H1 (cell line): Measurements from ENCODE around the gene ATXN7. TPM values are rescaled to one million over a fixed set of nuclear protein-coding genes. Genes with fewer than 3 reads are reported as not detected.

ENCODE experiments used
- CTCF ChIA-PET: fragments of 300-600 bp; sonication (Branson Sonifier 250); formaldehyde crosslinking; loops from one replicate; lab custom pipeline; 2021; ENCODE audit not compliant: partially characterized antibody; lab: Charles Lee
- POLR2A ChIA-PET: fragments of 300-600 bp; sonication (Branson Sonifier 250); formaldehyde crosslinking; loops from one replicate; lab custom pipeline; 2021; ENCODE audit warnings: inconsistent platforms; ENCODE audit not compliant: partially characterized antibody; lab: Charles Lee
- DNase-seq, 2 experiments: peaks; one replicate each; pipeline versions ENCODE4 v3.0.0 to v3.0.0-alpha.2; 2010 to 2022; ENCODE audit warnings: low spot score in 2 of 2, low read depth in 1 of 2, mixed read lengths in 1 of 2
- FAIRE-seq: peaks from 2 replicates; lab custom pipeline; 2011; peaks lifted over from hg19 to GRCh38; lab: Jason Lieb, UNC
- H2AFZ ChIP-seq: 2 replicates; pipeline ENCODE4 v1.8.1; 2012; ENCODE audit warnings: low read length, inconsistent platforms
- H2AK5ac ChIP-seq: 2 replicates; pipeline ENCODE4 v1.6.1; 2013; ENCODE audit warnings: low read depth, low read length
- H2BK120ac ChIP-seq: replicated peaks from 2 replicates; pipeline ENCODE3; 2013; ENCODE audit warnings: low read depth, low read length, inconsistent platforms
- H2BK12ac ChIP-seq: 2 replicates; pipeline ENCODE4 v1.6.1; 2013; ENCODE audit warnings: low read depth, low read length
- H2BK15ac ChIP-seq: 2 replicates; pipeline ENCODE4 v1.6.1; 2013; ENCODE audit warnings: low read length
- H2BK20ac ChIP-seq: 2 replicates; pipeline ENCODE4 v1.6.1; 2013; ENCODE audit warnings: low read length
- H2BK5ac ChIP-seq: 2 replicates; pipeline ENCODE4 v1.6.1; 2013; ENCODE audit warnings: low read depth, low read length
- H3K14ac ChIP-seq: 2 replicates; pipeline ENCODE4 v1.6.1; 2013; ENCODE audit warnings: inconsistent platforms; ENCODE audit not compliant: insufficient read length
- H3K18ac ChIP-seq: 2 replicates; pipeline ENCODE4 v1.6.1; 2013; ENCODE audit warnings: low read length; ENCODE audit errors: extremely low read depth
- H3K23ac ChIP-seq: 2 replicates; pipeline ENCODE4 v1.6.1; 2013; ENCODE audit warnings: inconsistent platforms; ENCODE audit not compliant: insufficient read length
- H3K23me2 ChIP-seq: 2 replicates; pipeline ENCODE4 v1.6.1; 2013; ENCODE audit warnings: low read depth, low read length
- H3K27ac ChIP-seq: 2 replicates; pipeline ENCODE4 v1.6.1; 2011; ENCODE audit warnings: low read depth, low read length, inconsistent platforms
- H3K27me3 ChIP-seq, 4 experiments: replicated peaks in 1 of 4; 1 replicate in 1 of 4; 2 replicates in 3 of 4; pipeline versions ENCODE4 v1.6.1 to v1.8.1; 2011 to 2013; ENCODE audit warnings: low read length in 3 of 4, mild to moderate bottlenecking in 3 of 4, inconsistent platforms in 2 of 4, mixed read lengths in 2 of 4, moderate library complexity in 1 of 4; ENCODE audit not compliant: control insufficient read depth in 3 of 4, insufficient read depth in 3 of 4; ENCODE audit errors: extremely low read depth in 1 of 4
- H3K36me3 ChIP-seq, 4 experiments: 2 replicates each; pipeline versions ENCODE4 v1.6.1 to v1.8.1; 2011 to 2013; ENCODE audit warnings: mild to moderate bottlenecking in 4 of 4, low read length in 3 of 4, moderate library complexity in 2 of 4, control low read depth in 1 of 4, inconsistent platforms in 1 of 4; ENCODE audit not compliant: insufficient read depth in 4 of 4, control insufficient read depth in 2 of 4
- H3K4ac ChIP-seq: replicated peaks from 2 replicates; pipeline ENCODE3; 2013; ENCODE audit warnings: low read length, low read depth, mixed read lengths, inconsistent platforms; ENCODE audit not compliant: insufficient read length
- H3K4me1 ChIP-seq, 4 experiments: replicated peaks in 1 of 4; 1 replicate in 1 of 4; 2 replicates in 3 of 4; pipeline versions ENCODE4 v1.6.1 to v1.8.1; 2011 to 2013; ENCODE audit warnings: low read length in 3 of 4, inconsistent platforms in 2 of 4, mixed read lengths in 1 of 4; ENCODE audit not compliant: insufficient read depth in 4 of 4, control insufficient read depth in 3 of 4
- H3K4me2 ChIP-seq, 2 experiments: 2 replicates each; pipeline versions ENCODE4 v1.6.1 to v1.8.1; 2011 to 2013; ENCODE audit warnings: low read depth in 2 of 2, low read length in 2 of 2, control low read depth in 1 of 2, inconsistent platforms in 1 of 2, mild to moderate bottlenecking in 1 of 2; ENCODE audit not compliant: insufficient read depth in 1 of 2
- H3K4me3 ChIP-seq, 4 experiments: fragments of 200-600, 300-600 bp in 1 of 4; sonication (generic), shearing (Covaris generic), sonication (Bioruptor Twin) in 1 of 4; 2 replicates each; pipeline versions ENCODE4 v1.5.1 to v1.8.1; 2011 to 2016; ENCODE audit warnings: low read length in 4 of 4, low read depth in 3 of 4, control low read depth in 2 of 4, inconsistent platforms in 2 of 4, mild to moderate bottlenecking in 2 of 4, mixed read lengths in 1 of 4, moderate library complexity in 1 of 4; ENCODE audit not compliant: insufficient read depth in 2 of 4; ENCODE audit errors: extremely low read depth in 1 of 4
- H3K56ac ChIP-seq: replicated peaks from 2 replicates; pipeline ENCODE3; 2013; ENCODE audit warnings: low read depth, mild to moderate bottlenecking, mixed read lengths, low read length, inconsistent platforms; ENCODE audit not compliant: insufficient read length
- H3K79me1 ChIP-seq: 2 replicates; pipeline ENCODE4 v1.6.1; 2013; ENCODE audit warnings: low read depth, low read length, control low read depth
- H3K79me2 ChIP-seq, 2 experiments: 2 replicates each; pipeline versions ENCODE4 v1.6.1 to v1.8.1; 2012 to 2013; ENCODE audit warnings: low read length in 2 of 2, mild to moderate bottlenecking in 2 of 2, inconsistent platforms in 1 of 2; ENCODE audit not compliant: insufficient read depth in 2 of 2, control insufficient read depth in 1 of 2
- H3K9ac ChIP-seq, 4 experiments: replicated peaks in 1 of 4; 1 replicate in 1 of 4; 2 replicates in 3 of 4; pipeline versions ENCODE4 v1.6.1 to v1.8.1; 2011 to 2013; ENCODE audit warnings: low read depth in 3 of 4, low read length in 3 of 4, control low read depth in 2 of 4, mild to moderate bottlenecking in 2 of 4, moderate library complexity in 2 of 4, inconsistent platforms in 1 of 4; ENCODE audit errors: extremely low read depth in 1 of 4
- H3K9me3 ChIP-seq, 2 experiments: 2 replicates each; pipeline versions ENCODE4 v1.6.1 to v1.8.1; 2012 to 2013; ENCODE audit warnings: mild to moderate bottlenecking in 2 of 2, moderate library complexity in 2 of 2, control low read depth in 1 of 2, inconsistent platforms in 1 of 2, low read depth in 1 of 2, low read length in 1 of 2, mixed read lengths in 1 of 2; ENCODE audit not compliant: insufficient read depth in 2 of 2
- H4K20me1 ChIP-seq, 2 experiments: replicated peaks in 1 of 2; 2 replicates each; pipeline versions ENCODE3 to v1.8.1; 2011 to 2013; ENCODE audit warnings: inconsistent platforms in 2 of 2, low read length in 2 of 2, mild to moderate bottlenecking in 1 of 2; ENCODE audit not compliant: insufficient read depth in 2 of 2, control insufficient read depth in 1 of 2
- H4K5ac ChIP-seq: 2 replicates; pipeline ENCODE4 v1.6.1; 2013; ENCODE audit warnings: low read length, low read depth, mixed read lengths, inconsistent platforms; ENCODE audit not compliant: insufficient read length
- H4K8ac ChIP-seq: 2 replicates; pipeline ENCODE4 v1.8.0; 2013; ENCODE audit warnings: mild to moderate bottlenecking, moderate library complexity, low read length, inconsistent platforms; ENCODE audit not compliant: insufficient read depth; ENCODE audit errors: extremely low read depth
- H4K91ac ChIP-seq: replicated peaks from 2 replicates; pipeline ENCODE3; 2013; ENCODE audit warnings: low read length, mixed read lengths, inconsistent platforms; ENCODE audit not compliant: insufficient read length
- SIX5 ChIP-seq: IDR thresholded peaks from 2 replicates; pipeline ENCODE4 v1.6.1; 2011; ENCODE audit warnings: mild to moderate bottlenecking, low read depth, low read length
- TEAD4 ChIP-seq: IDR thresholded peaks from 2 replicates; pipeline ENCODE4 v1.6.1; 2012; ENCODE audit warnings: low read depth, low read length, inconsistent platforms, mixed read lengths
- WGBS, 2 experiments: shearing (Covaris generic) in 1 of 2; methylation state at CpG; one replicate each; pipeline versions ENCODE4 v1.1.6 to v1.1.7; 2013 to 2015; ENCODE audit warnings: low lambda C conversion rate in 2 of 2, mixed read lengths in 2 of 2, inconsistent platforms in 1 of 2, low coverage in 1 of 2, missing lambda C conversion rate in 1 of 2; ENCODE audit not compliant: insufficient replicate concordance in 2 of 2, insufficient coverage in 1 of 2, insufficient read length in 1 of 2; ENCODE audit errors: extremely low coverage in 1 of 2, missing lambda C conversion rate in 1 of 2; 5-methylcytosine and 5-hydroxymethylcytosine counted together
- polyA plus RNA-seq, 7 experiments: library from polyadenylated mRNA; depleted of rRNA in 3 of 7; stranded (reverse) in 5 of 7; unstranded in 2 of 7; fragments of >200 nt in 5 of 7; fragments of 200-250 nt in 2 of 7; gene quantifications; 1 replicate in 5 of 7; 2 replicates in 1 of 7; 4 replicates in 1 of 7; pipeline versions ENCODE4 v1.2.1 to v1.2.3, GENCODE V29; 2011 to 2013; ENCODE audit warnings: missing spikeins in 2 of 7, mixed read lengths in 2 of 7
- total RNA-seq: library from RNA; stranded (reverse); fragmentation: NEBNext Ultra II Directional; extraction: Animal tissue kit (Norgen Biotek cat#: 25700); gene quantifications from 2 replicates; pipeline ENCODE4 v1.2.1, GENCODE V29; 2021

ATXN7 gene
- total and polyA plus RNA-seq, 2 of the 8 experiments (the other 6 are each of a cell fraction or from before 2014, with no cell fraction given): 15.5 to 16.8 TPM

GRCh38 chr3:64046996-64047594, 183.4 kb downstream of the ATXN7 start:
- ChIA-PET CTCF (interaction anchor here (0.7 to 1.1 kb wide), 3 partner anchors 12 to 179 kb away, joined by 3 read pairs; partner anchors contain the start of gene PRICKLE2), POLR2A (no interaction called here)
- H3K14ac ChIP-seq: no peak overlapping the region
- no peak overlapping the region for H4K8ac ChIP-seq
- H2BK12ac ChIP-seq: no peak overlapping the region
- H3K79me2 ChIP-seq: no peaks in the 10 kb centered on the region
- H2BK15ac ChIP-seq: no peak overlapping the region
- H3K27ac ChIP-seq: no peak overlapping the region
- H4K5ac ChIP-seq: no peak overlapping the region
- no peak overlapping the region for H2BK120ac ChIP-seq
- H3K56ac ChIP-seq: no peak overlapping the region
- no peaks in the 10 kb centered on the region for H3K9me3 ChIP-seq
- no peak overlapping the region for H3K4me2 ChIP-seq
- H3K23ac ChIP-seq: no peak overlapping the region
- no peak for TF ChIP-seq SIX5
- peak; percentile 59; the same call in 1 of the 2 replicates for TF ChIP-seq TEAD4
- no peak overlapping the region for H3K4me3 ChIP-seq
- no peaks in the 10 kb centered on the region for H3K27me3 ChIP-seq
- no peak overlapping the region for H4K91ac ChIP-seq
- no peak overlapping the region for H2BK5ac ChIP-seq
- H3K79me1 ChIP-seq: no peaks in the 10 kb centered on the region
- no peak overlapping the region for H2AK5ac ChIP-seq
- no peak for DNase-seq
- no peak overlapping the region for H2AFZ ChIP-seq
- H3K18ac ChIP-seq: no peak overlapping the region
- FAIRE-seq: no peak
- WGBS, 2 experiments: 70% methylated on average over 6 of the region's 6 CpGs; no CpG with 5 or more reads in 1 of the 2 experiments
- H3K23me2 ChIP-seq: no peaks in the 10 kb centered on the region
- no peak overlapping the region for H3K9ac ChIP-seq
- no peaks in the 10 kb centered on the region for H3K36me3 ChIP-seq
- no peaks in the 10 kb centered on the region for H4K20me1 ChIP-seq
- H3K4me1 ChIP-seq: peaks cover 3 to 22% (median 17%) of the 10 kb centered on the region in 4 experiments; a peak in 6 of 7 replicates
- no peak overlapping the region for H2BK20ac ChIP-seq
- H3K4ac ChIP-seq: no peak overlapping the region
